ENCODE results near the gene OTULIN. TPM values are rescaled to one million over a fixed set of nuclear protein-coding genes. Genes with fewer than 3 reads are reported as not detected.

The OTULIN gene
- total RNA-seq, 2 experiments from 2014 or later: 28.7 to 45.6 TPM

GRCh38 chr5:14684757-14685156 lies 20.2 kb downstream of the OTULIN start:
- Histone ChIP-seq H3K4me3 (ENCODE audit: low read depth, low read length, poor library complexity, severe bottlenecking) (no peak overlapping the region), H3K4me2 (ENCODE audit: low read length) (no peak overlapping the region), H3K27ac (ENCODE audit: low read depth, low read length, poor library complexity, severe bottlenecking) (no peak overlapping the region), H4K20me1 (ENCODE audit: insufficient read depth, low read length) (no peaks in the 10 kb centered on the region), H3K9me2 (ENCODE audit: insufficient read depth, low read length) (no peaks in the 10 kb centered on the region), H2AFZ (ENCODE audit: low read length) (no peak overlapping the region), H3K79me2 (ENCODE audit: insufficient read depth, low read depth, low read length) (peaks cover 9% of the 10 kb centered on the region; the same call in 1 of the 2 replicates), H3K9me3 (ENCODE audit: low read length) (no peaks in the 10 kb centered on the region), H3K36me3 (ENCODE audit: insufficient read depth, low read length) (peaks cover 92% of the 10 kb centered on the region), H3K4me1 (ENCODE audit: insufficient read depth, low read length, poor library complexity, severe bottlenecking) (peaks cover 8% of the 10 kb centered on the region)
- no TSS peak for BruUV-seq (replicated peaks)
- DNase-seq (ENCODE audit: low spot score): no peak
- POLR2A ChIA-PET: interaction anchor here (1.6 to 2.1 kb wide), 3 partner anchors 9 to 18 kb away, joined by 5 to 6 read pairs (median 5); no protein-coding TSS in a partner anchor
- CTCF ChIA-PET (ENCODE audit: unreplicated experiment): interaction anchor here (0.5 to 0.9 kb wide), 2 partner anchors 16 to 459 kb away, joined by 3 read pairs; no protein-coding TSS in a partner anchor
- intact Hi-C loops (cut with micrococcal nuclease; ENCODE audit: unreplicated experiment): loop anchor here (1.0 kb wide), 1 partner anchor 319 kb away; no protein-coding TSS in a partner anchor
- TF ChIP-seq CTCF (conservative IDR thresholded peaks at IDR 0.05; ENCODE audit: low read length) (no peak), EZH2phosphoT487 (IDR thresholded peaks at IDR 0.05; ENCODE audit: borderline replicate concordance, low read depth, low read length) (no peak)

DNA sequence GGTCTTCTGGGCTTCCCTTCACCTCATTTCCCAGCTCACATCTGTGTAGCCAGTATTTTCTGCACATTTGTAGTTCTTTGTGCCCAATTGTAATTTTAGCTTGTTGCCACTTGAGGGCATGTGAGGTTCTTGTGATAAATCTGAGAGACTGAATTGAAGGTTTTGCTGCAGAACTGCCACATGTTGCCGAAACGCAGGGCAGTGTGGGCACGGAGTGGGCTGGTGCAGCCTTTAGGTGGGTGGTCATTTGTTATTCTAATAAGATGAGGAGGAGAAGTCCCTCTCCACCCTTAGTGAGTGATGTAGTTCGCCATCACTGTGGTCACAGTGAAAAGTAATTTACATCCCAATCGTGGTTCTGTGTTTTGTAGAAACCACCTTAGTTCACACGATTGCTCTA lies 21.2 kb downstream of the OTULIN start:
- Histone ChIP-seq H3K9me2 (ENCODE audit: insufficient read depth, low read length) (no peaks in the 10 kb centered on the region), H3K4me1 (ENCODE audit: insufficient read depth, low read length, poor library complexity, severe bottlenecking) (peaks cover 8% of the 10 kb centered on the region), H4K20me1 (ENCODE audit: insufficient read depth, low read length) (no peaks in the 10 kb centered on the region), H3K9me3 (ENCODE audit: low read length) (0 out of 2 replicates have a peak, but pooled peaks cover 7% of the 10 kb centered on the region), H3K36me3 (ENCODE audit: insufficient read depth, low read length) (peaks cover 92% of the 10 kb centered on the region), H3K79me2 (ENCODE audit: insufficient read depth, low read depth, low read length) (peaks cover 9% of the 10 kb centered on the region; the same call in 1 of the 2 replicates), H3K4me3 (ENCODE audit: low read depth, low read length, poor library complexity, severe bottlenecking) (no peak overlapping the region), H3K27ac (ENCODE audit: low read depth, low read length, poor library complexity, severe bottlenecking) (no peak overlapping the region), H2AFZ (ENCODE audit: low read length) (no peak overlapping the region), H3K4me2 (ENCODE audit: low read length) (peak overlapping the region; percentile 36; the same call in 1 of the 2 replicates)
- POLR2A ChIA-PET: interaction anchor here (0.8 to 1.8 kb wide), 6 partner anchors 9 to 324 kb away, joined by 3 to 7 read pairs (median 3); no protein-coding TSS in a partner anchor
- intact Hi-C loops (cut with micrococcal nuclease; ENCODE audit: unreplicated experiment): loop anchor here (1.0 kb wide), 1 partner anchor 318 kb away; no protein-coding TSS in a partner anchor
- CTCF ChIA-PET (ENCODE audit: unreplicated experiment): no interaction called here
- BruUV-seq (replicated peaks): no TSS peak
- TF ChIP-seq EZH2phosphoT487 (IDR thresholded peaks at IDR 0.05; ENCODE audit: borderline replicate concordance, low read depth, low read length): no peak
- peak; percentile 83 for TF ChIP-seq CTCF (conservative IDR thresholded peaks at IDR 0.05; ENCODE audit: low read length)
- DNase-seq (ENCODE audit: low spot score): peak; percentile 70

DNA sequence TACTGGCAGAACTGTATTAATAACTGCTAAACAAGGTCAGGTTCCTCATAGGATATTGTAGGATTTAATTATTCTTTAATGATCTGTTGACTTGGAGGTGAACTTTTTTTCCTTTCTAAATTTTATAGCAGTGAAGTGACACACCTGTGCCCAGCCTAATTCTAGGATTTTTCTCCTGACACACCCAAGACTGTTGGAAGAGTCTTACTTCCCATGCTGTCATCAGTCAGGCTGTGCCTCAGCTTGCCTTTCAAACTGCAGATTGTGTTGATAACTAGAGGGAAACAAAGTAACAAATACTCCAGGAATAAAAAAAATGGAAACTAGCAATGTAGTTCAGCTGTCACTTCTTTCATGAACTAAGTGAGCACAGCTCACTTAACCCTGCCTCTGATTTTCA lies 22.0 kb downstream of the OTULIN start:
- TF ChIP-seq EZH2phosphoT487 (IDR thresholded peaks at IDR 0.05; ENCODE audit: borderline replicate concordance, low read depth, low read length): no peak
- TF ChIP-seq CTCF (conservative IDR thresholded peaks at IDR 0.05; ENCODE audit: low read length): no peak
- no peak for DNase-seq (ENCODE audit: low spot score)
- Histone ChIP-seq H3K4me3 (ENCODE audit: low read depth, low read length, poor library complexity, severe bottlenecking) (no peak overlapping the region), H2AFZ (ENCODE audit: low read length) (no peak overlapping the region), H3K4me2 (ENCODE audit: low read length) (no peak overlapping the region), H3K27ac (ENCODE audit: low read depth, low read length, poor library complexity, severe bottlenecking) (no peak overlapping the region), H3K79me2 (ENCODE audit: insufficient read depth, low read depth, low read length) (peaks cover 9% of the 10 kb centered on the region; the same call in 1 of the 2 replicates), H3K9me3 (ENCODE audit: low read length) (0 out of 2 replicates have a peak, but pooled peaks cover 7% of the 10 kb centered on the region), H3K36me3 (ENCODE audit: insufficient read depth, low read length) (peaks cover 93% of the 10 kb centered on the region), H3K9me2 (ENCODE audit: insufficient read depth, low read length) (no peaks in the 10 kb centered on the region), H3K4me1 (ENCODE audit: insufficient read depth, low read length, poor library complexity, severe bottlenecking) (peaks cover 8% of the 10 kb centered on the region), H4K20me1 (ENCODE audit: insufficient read depth, low read length) (no peaks in the 10 kb centered on the region)
- intact Hi-C loops (cut with micrococcal nuclease; ENCODE audit: unreplicated experiment): no loop called here
- ChIA-PET POLR2A (interaction anchor here (0.7 to 1.8 kb wide), 4 partner anchors 9 to 99 kb away, joined by 3 to 7 read pairs (median 6); no protein-coding TSS in a partner anchor), CTCF (ENCODE audit: unreplicated experiment) (no interaction called here)
- no TSS peak for BruUV-seq (replicated peaks)
